GM21360 (cell line): Measurements from ENCODE around the gene NCKAP5L.
"Not testable (repeated sequence)": the region's sequence is repeated elsewhere in the genome, so short reads cannot be mapped to it uniquely, and the experiment has no call there.

Experiments
- ATAC-seq: cut with Tn5 transposase; IDR thresholded peaks from one replicate; pipeline ENCODE4 v1.9.1; 2021; ENCODE audit warnings: mild to moderate bottlenecking, moderate library complexity; ENCODE audit not compliant: unreplicated experiment

The NCKAP5L gene, protein sequence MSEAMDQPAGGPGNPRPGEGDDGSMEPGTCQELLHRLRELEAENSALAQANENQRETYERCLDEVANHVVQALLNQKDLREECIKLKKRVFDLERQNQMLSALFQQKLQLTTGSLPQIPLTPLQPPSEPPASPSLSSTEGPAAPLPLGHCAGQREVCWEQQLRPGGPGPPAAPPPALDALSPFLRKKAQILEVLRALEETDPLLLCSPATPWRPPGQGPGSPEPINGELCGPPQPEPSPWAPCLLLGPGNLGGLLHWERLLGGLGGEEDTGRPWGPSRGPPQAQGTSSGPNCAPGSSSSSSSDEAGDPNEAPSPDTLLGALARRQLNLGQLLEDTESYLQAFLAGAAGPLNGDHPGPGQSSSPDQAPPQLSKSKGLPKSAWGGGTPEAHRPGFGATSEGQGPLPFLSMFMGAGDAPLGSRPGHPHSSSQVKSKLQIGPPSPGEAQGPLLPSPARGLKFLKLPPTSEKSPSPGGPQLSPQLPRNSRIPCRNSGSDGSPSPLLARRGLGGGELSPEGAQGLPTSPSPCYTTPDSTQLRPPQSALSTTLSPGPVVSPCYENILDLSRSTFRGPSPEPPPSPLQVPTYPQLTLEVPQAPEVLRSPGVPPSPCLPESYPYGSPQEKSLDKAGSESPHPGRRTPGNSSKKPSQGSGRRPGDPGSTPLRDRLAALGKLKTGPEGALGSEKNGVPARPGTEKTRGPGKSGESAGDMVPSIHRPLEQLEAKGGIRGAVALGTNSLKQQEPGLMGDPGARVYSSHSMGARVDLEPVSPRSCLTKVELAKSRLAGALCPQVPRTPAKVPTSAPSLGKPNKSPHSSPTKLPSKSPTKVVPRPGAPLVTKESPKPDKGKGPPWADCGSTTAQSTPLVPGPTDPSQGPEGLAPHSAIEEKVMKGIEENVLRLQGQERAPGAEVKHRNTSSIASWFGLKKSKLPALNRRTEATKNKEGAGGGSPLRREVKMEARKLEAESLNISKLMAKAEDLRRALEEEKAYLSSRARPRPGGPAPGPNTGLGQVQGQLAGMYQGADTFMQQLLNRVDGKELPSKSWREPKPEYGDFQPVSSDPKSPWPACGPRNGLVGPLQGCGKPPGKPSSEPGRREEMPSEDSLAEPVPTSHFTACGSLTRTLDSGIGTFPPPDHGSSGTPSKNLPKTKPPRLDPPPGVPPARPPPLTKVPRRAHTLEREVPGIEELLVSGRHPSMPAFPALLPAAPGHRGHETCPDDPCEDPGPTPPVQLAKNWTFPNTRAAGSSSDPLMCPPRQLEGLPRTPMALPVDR (N-terminal part only)

DNA sequence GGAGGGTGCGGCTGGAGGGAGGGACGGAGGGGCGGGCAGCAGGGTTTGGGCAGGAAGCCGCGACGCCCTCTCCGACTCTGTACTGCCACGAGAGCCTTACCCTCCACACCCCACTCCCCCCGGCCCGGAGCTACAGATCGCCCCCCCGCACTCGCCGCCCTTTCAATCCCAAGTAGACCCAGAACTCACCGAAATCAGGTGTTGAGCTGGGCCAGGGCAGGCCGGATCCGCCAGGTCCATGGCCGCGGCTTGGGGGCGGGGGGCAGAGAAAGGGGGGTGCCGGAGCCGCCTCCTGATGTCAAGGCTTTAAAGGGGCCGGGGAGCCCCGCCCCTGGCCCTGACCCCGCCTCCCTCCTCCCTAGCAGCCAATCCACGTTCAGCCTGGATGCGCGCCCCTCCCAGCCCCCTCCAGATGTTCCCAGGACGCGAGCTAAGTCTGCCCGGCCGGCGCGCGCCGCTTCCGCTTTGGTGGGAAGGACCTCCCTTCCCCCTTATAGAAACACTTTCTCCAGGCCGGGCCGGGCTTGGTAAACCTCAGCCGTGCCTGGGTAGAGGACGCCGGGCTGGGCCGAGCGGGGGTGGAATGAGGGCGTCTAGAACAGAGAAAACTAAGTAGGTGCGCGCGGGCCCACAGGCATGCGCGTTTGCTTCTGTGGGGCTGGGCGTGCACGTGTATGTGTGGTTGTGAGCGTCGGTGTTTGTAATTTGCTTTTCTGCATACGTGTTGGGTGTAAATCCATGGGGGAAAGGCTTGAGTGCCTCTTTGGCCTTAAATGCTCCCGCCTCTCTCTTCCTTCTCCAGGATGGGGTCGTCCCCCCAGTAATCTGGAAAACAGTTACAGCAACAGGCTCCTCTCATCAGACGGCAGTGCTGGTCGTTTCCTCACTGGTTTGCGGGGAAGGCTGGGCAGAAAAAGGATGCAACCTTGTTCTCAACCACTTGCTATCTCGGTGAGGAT is at the start of gene NCKAP5L:
Gene NCKAP5L, minus strand, starts transcription at position 281 of the 959 bp plus-strand sequence. CDS start 24,369 bp downstream, outside the sequence.
- ATAC-seq = peak; percentile 82

GRCh38 chr12:49877066-49877465 is 48.9 kb upstream of the NCKAP5L start:
- ATAC-seq = no peak

GRCh38 chr12:49876070-49876469 is 47.9 kb upstream of the NCKAP5L start:
- ATAC-seq = no peak

DNA sequence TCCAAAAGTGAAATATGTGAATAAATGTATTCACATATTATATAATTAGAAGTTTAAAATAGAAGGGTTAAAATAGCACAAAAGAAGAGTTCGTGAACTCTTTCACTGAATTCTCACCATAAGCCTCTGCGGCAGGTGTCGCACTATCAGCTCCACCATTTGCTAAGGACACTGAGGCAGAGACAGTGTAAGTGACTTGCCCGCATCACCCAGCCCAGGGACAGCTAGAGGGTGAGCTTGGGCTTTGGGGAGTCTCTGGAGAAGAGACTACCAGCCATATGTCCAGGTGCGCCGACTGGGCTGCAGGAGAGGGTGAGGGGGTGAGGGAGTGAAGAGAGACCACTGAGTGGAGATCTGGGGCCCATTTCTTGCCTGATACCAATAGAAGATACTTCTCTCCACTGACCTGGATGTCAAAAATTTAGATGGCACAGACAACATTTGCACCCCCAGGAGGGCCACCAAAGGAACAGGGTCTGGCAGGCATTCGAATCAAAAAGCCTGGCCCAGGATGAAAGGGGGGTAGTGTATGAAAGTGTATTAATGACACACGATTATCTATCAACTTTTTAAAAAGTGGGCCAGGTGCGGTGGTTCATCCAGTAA is 47.0 kb upstream of the NCKAP5L start:
- ATAC-seq = no peak

GRCh38 chr12:49874142-49874897 is 46.1 kb upstream of the NCKAP5L start:
- ATAC-seq = no peak

DNA sequence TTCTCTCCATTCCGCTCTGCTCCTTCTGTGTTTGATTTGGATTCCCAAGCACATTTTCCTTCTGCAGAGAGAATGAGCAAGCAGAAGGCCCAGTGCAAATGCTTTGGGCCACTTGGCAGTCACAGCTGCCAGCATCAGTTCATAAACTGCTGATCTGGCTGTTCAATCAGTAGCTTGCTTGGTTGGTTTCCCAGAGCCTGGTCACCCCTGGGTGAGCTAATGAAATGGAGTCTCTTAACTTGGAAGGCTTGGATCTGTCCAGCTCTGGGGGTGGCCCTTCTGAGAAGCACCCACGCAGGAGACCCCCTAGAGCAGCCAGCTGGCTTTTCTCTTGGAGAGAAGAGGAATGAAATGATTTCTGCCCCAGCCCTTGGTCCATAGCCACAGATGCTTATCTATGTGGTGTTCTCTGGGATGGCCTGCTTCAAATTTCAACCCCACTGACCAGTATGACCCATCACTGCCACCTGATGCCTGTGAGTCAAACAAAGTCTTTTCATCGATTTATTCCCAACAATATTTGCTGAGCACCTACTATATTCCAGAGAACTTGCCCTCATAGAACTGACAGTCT is 45.2 kb upstream of the NCKAP5L start:
- ATAC-seq = no peak

- ATAC-seq = no peak
Observed at GRCh38 chr12:49872781-49873181, 44.6 kb upstream of the NCKAP5L start.

DNA sequence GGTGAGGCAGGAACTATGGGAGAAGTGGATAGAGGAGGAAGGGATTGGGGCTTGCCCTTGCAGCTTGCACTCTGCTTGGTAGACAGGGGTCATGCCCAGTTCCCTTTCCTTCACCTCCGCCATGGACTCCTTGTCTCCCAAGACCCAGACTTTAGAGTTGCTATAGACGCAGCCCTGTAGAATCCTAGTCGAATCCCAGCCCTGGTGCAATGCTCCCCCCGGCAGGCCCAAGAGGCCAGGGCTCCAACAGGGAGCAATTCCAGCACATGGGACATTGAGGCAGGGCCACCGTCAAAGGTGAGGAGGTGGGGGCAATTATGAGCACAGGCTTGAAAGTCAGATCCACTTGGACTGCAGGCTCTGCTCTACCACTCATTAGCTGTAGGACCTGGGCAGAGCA is 44.2 kb upstream of the NCKAP5L start:
- ATAC-seq = no peak

GRCh38 chr12:49871811-49872251 is 43.6 kb upstream of the NCKAP5L start:
- ATAC-seq = not testable (repeated sequence)

- no peak for ATAC-seq
Observed at GRCh38 chr12:49871263-49871561, 43.0 kb upstream of the NCKAP5L start.

DNA sequence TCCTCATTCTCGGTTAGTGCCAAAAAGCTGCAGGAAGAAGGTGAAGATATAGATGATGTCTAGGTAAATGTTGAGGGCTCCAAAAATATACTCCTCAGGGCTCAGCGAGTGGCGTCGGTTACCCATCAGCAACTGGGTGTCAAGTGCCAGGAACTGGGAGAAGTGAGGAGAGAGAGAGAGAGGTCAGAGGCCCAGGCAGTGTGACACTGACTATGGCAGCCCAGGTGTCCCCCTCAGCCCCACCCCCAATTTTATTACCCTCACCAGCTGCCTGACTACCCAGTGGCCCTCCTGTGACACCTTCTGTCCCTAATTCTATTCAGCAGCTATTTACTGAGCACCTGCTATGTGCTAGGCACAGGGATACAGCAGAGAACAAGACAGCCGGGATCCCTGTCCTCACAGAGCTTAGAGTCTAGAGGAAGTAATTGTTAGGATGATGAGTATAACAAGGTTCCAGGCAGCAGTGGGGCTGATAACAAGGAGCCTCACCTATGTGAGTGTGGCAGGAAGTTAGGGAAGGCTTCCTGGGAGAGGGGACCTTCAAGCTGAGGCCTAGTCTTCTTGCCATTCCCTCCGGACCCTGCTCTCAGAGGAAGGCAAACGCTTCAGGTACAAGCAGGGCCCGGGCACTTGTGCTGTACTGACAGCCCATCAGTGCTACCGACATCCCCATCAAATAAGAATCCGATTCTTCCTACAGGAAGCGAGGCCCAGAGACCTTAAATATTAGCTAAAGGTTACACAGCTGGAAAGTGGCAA is 42.5 kb upstream of the NCKAP5L start:
- no peak for ATAC-seq

DNA sequence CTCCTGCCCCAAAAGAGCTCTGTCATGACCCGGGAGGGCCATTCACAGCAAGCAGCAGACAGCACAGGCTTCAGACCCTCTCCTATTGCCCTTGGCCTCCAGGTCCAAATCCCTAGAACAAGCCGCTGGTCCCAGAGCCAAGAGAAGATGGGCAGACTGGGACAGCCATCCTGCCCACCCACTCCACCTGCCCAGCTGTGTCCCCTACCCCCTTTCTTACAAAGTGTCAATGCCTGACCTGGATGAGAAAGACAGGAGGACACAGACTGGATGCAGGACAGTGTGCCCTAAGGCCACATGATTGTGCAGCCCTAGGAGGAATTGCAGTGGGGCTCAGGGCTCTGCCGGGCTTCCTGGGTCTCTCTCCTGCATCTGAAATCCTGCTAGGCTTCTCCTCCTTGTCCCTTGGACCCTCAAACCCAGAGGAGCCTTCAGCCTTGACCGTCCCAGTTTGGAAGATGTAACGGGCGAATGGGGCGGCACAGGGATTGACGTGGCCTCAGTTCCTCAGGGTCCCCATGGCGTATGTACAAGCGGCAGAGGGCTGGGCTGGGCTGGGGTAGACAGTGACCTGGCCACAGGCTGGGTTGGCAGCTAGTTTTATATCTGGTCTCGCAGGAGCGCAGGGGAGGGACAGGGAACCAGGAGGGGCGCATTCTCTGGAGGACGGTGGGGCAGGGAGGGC is 41.7 kb upstream of the NCKAP5L start:
- ATAC-seq = no peak

DNA sequence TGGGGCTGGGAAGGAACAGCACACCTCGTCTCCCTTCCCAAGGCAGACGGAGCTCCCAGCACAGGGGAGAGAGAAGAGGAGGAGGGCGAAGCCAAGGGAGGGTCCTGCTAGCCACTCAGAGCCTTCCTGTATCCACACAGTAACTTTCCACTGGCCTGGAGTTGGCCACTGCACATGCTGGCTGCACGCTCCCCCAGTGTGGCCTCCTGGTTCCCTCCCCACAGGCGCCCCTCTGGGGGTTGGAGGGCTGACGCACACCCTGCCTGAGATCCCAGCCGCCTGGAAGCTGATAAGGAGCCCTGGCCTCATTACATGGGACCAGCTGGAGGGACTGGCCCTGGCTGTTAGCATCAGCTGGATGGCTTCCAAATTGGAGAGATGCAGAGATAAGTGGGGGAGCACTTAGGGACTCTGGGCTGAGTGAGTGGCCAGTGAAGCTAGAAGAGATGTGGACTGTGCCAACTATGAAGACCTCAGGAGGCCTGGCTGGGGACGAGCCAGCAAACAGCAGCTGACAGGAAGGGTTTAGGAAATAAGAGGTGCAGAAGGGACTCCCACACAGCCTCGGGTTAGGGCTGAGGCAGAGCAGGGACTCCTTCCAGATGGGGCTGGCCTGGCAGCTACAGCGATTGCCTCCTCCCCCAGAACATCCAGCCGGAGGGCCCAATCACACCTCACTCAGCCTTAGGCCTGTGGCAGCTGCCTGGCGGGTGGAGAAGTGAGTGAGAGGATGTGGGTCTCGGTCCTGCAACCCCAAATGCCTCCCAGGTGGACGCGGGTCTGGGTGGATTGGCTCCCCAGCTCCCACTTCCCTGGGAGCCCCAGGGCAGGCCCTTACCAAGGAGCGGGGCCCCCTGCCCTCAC is 41.0 kb upstream of the NCKAP5L start:
- no peak for ATAC-seq

GRCh38 chr12:49868449-49868848 is 40.2 kb upstream of the NCKAP5L start:
- ATAC-seq = no peak

DNA sequence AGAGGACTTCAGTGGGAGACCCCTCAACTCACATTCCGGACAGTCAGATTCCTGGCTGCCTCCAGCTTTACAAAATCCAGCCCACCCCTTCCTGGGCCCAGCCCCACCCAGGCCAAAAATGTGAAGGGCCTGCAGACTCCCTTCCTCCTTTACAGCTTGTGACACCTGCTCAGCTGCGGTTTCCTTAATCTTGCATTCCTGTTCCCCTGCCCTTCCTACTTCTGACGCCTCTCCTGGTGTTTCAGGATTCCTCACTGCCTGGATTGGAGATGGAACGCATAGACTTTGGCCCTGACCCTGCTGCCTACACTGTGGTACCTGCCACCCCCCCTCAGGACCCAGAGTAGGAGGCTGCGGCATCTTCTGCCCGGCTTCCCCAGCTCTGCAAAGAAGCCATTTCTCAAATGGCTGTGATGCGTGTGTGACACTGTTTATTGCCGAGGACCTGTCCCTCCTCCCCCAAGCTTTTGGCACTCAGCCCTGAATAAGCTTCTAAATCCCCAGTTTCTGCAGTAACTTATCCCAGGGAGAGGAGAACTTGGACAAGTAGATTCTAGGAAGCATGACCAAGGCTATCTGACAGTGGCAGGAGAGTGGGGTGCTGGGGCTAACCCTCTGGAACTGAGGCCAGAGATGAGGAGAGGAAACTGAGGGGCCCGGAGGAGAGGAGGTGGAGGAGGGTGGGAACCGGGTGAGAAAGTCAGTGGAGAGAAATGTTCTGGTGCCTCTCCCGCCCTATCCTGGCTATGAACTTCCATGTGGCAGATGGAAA is 39.5 kb upstream of the NCKAP5L start:
- ATAC-seq = no peak
